Lower leg skin (tissue), 3 donors: ENCODE measurements around the gene SERPINI1.

Source experiments
- POLR2A ChIP-seq, 2 donors: fragments of 450-650 bp; IDR thresholded peaks; one replicate each; pipeline ENCODE4 v1.6.1; 2016 to 2017; ENCODE audit warnings: antibody characterized with exemption in 2 of 2, mild to moderate bottlenecking in 1 of 2, moderate library complexity in 1 of 2
- TF ChIP-seq, protein P1 (sequence below), 3 donors: fragments of 450-650 bp; IDR thresholded peaks; one replicate each; pipeline ENCODE4 v1.5.1; 2016; ENCODE audit warnings: antibody characterized with exemption in 3 of 3, mild to moderate bottlenecking in 3 of 3, moderate library complexity in 2 of 3

DNA sequence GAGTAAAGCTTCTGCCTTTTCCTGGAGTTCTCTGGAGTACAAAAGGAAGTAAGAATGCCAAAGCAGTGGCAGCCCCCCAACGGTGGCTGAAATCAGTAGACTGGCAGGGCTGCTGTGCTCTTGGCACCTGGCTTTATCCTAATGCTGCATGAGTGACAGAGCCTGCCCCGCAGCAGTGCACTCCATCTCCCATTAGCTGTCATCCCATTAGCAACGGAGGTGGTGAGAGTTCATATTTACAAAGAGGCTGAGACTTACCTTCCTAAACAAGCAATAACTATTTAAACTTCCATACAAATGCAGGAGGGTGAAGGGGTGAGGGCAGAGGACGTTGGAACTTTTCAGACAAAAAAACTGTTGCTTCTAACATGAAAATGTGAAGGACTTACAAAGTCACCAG is 51.9 kb downstream of the SERPINI1 start:
- TF ChIP-seq, protein P1, sequence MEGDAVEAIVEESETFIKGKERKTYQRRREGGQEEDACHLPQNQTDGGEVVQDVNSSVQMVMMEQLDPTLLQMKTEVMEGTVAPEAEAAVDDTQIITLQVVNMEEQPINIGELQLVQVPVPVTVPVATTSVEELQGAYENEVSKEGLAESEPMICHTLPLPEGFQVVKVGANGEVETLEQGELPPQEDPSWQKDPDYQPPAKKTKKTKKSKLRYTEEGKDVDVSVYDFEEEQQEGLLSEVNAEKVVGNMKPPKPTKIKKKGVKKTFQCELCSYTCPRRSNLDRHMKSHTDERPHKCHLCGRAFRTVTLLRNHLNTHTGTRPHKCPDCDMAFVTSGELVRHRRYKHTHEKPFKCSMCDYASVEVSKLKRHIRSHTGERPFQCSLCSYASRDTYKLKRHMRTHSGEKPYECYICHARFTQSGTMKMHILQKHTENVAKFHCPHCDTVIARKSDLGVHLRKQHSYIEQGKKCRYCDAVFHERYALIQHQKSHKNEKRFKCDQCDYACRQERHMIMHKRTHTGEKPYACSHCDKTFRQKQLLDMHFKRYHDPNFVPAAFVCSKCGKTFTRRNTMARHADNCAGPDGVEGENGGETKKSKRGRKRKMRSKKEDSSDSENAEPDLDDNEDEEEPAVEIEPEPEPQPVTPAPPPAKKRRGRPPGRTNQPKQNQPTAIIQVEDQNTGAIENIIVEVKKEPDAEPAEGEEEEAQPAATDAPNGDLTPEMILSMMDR (IDR thresholded peaks at IDR 0.05) = no peak
- no peak for TF ChIP-seq POLR2A (IDR thresholded peaks at IDR 0.05)
